HG03558 (cell line): ENCODE results near the gene SPCS1.

Experiments
- ATAC-seq: cut with Tn5 transposase; IDR thresholded peaks from one replicate; pipeline ENCODE4 v1.9.1; 2021; ENCODE audit warnings: moderate number of reproducible peaks; ENCODE audit not compliant: unreplicated experiment; ENCODE audit errors: extremely low read depth

The SPCS1 gene

GRCh38 chr3:52693071-52693470, 12.8 kb upstream of the SPCS1 start:
- no peak for ATAC-seq

DNA sequence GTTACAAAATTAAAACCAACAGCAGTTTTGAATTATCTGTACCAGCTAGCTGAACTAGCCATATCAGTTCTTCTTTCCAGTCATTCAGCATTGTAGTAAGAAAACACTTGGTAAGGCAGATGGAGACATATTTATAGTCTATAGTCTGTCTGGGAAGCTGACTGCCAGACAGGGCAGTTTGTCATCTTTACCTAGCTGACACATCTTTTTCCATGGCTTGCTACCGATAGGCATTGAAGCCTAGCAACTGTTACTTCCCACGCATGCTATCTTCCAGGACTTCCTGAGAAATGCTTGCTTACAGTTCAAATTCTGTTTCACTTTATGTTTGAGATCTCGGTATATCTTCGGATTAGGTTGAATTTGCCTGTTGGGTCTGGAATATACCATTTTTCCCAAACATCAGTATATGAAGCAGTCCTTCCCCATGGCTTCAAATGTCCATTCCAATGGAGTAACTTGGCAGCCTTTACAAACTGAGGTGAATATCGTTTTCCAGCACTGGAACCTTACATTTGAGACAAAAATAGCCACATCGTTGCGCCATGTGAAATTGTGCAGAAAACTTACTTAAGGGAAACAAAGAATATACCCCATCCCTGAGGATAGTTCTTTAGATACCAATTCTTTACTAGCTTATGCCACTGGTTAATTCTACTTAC, 11.2 kb upstream of the SPCS1 start:
- ATAC-seq, result no peak

DNA sequence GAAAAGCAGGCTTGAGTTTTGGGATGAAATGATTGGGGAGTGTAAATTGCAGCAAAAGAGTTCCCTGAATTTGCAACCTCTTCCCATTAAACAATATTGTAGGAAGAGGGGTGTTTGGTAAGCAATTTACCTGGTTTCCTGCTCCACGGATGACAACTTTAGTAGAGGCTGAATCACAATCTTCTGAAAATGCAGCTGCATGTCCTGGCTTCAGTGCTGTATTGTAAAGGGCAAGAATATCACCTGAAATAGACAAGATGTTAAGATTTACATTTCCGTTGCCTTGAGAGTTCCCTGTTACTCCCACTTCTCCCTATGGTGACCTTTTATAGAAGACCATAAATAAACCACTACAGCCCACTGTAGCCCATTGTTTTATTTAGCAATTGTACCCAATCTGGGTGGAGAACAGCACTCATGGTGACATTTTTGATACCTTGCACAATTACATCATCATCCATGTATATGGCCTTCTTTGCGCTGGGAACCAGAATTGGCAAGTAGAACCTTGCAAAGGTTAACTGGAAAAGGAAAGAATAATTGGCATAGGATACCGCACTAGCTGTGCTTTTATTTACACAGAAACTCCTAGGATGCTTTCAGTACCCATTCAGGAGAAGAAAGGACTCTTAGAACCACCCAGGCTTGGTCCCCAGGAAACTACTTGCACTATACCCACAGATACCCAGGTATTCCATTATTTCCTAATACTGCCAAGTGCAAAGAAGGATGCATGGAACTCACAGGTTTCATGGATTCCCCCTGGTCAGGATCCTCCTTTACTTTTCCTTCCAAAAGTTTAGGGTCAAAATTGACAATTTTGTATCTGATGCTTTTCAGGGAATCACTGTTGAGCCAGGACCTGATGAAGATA, 9.9 kb upstream of the SPCS1 start:
- no peak for ATAC-seq

GRCh38 chr3:52696830-52697631, 8.9 kb upstream of the SPCS1 start:
- ATAC-seq, result no peak

GRCh38 chr3:52697632-52697965, 8.3 kb upstream of the SPCS1 start:
- ATAC-seq, result no peak

DNA sequence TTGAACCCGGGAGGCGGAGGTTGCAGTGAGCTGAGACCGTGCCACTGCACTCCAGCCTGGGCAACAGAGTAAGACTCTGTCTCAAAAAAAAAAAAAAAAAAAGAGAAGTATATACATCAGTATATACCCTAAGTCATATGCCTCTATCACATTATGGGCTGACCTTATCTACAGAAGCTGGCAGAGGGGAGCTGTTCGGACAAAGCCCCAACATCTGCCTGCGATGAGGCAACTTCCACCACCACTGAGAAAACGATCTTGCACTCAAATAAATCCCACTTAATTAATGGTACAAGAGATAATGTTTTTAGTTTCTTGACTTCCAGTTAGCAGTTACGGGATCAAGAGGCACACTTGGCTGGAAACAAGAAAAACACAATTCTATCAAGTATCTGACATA, 2.6 kb upstream of the SPCS1 start:
- ATAC-seq, result no peak

DNA sequence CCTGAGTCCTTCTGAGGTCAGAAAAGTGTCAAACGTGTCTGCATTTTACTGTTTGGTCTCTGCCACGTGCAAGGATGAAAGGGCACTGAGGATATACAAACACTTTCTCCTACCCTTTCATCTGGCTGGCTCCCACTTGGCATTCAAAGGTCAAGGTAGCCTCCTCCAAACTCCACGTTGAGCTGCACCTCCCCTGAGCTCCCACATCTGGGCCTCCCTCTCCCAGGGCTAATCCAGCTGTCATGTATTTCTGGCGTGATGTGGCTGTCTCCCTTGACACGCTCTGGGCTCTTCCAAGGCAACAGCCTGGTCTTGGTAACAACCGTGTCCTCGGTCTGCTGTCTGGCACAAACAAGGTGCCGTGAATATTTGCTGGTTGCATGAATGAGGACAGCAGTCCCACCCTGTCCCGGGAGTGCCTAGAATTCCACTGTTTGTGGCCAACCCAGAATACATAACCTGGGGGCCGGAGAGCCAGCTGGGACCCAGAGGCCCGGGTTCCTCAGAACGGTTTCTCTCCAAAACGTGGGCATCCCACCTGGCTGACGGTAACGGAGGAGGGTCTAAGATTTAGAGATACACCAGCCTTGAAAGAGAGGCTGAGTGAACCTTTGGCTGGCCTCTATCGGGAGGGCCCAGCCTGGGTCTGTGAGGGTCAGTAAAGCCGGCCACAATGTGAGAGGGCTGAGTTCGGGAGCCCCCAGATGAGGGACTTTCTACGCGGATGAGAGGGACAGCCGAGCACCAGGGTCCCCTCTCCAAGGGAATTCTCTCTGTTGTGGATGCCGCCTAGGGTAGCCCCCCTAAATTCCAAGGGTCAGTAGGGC, 1.1 kb upstream of the SPCS1 start:
- ATAC-seq, result no peak

GRCh38 chr3:52705438-52705687, 543 bp upstream of the SPCS1 start:
- ATAC-seq, result no peak

DNA sequence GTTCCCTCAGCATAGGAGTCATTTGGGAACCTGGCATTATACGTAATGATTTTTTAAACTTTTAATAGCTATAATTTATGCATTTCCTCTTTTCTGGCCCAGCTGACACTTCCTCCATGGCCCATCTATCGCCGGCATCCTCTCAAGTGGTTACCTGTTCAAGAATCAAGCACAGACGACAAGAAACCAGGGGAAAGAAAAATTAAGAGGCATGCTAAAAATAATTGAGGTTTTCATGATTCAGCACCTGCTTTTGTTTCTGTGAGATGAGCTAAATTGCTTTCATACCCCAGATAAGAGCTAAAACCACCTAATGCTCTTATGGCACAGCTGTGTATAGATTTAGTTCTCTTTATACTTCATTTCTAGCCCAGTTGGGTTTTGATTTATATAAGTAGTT, 1.7 kb downstream of the SPCS1 start:
- ATAC-seq, result no peak

- ATAC-seq, result no peak
Measured at GRCh38 chr3:52710512-52710911, 4.6 kb downstream of the SPCS1 start.

DNA sequence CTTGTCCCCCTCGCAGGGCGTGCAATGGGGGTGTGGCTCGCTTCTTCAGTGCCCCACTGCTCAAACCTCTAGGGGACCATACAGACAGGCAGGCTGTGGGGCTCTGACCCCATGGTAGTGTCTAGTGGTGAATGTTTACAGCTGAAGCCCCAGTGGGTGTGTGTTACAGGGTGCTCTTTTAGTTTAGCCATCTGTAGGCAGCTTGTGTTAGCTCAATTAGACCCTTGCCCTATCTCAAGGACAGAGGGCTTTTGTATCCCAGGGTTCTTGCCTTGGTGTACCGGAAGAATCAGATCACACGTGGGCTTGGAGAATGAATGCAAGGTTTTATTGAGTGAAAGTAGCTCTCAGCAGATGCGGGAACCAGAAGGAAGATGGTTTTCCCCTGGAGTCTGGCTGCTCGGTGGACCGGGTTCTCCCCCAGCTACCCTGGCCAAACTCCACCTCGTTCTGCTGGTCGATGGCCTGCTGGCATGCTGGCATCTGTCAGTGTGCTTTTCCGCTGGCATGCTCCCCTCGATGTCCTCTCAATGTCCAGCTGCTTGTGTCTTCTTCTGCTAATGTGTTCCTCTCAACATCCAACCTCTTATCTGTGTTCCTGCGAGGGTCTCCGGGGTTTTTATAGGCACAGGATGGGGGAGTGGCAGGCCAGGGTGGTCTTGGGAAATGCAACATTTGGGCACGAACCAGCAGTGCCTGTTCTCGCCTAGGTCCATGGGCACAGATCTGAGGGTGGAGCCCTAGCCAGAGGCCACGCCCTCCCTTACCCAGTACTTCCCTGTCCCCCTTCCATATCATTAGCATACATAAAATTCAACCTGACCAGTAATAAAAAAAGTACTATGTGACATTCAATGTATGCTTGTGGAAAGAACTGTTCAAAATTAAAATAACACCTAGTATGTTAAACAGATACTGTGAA, 6.6 kb downstream of the SPCS1 start:
- no peak for ATAC-seq

DNA sequence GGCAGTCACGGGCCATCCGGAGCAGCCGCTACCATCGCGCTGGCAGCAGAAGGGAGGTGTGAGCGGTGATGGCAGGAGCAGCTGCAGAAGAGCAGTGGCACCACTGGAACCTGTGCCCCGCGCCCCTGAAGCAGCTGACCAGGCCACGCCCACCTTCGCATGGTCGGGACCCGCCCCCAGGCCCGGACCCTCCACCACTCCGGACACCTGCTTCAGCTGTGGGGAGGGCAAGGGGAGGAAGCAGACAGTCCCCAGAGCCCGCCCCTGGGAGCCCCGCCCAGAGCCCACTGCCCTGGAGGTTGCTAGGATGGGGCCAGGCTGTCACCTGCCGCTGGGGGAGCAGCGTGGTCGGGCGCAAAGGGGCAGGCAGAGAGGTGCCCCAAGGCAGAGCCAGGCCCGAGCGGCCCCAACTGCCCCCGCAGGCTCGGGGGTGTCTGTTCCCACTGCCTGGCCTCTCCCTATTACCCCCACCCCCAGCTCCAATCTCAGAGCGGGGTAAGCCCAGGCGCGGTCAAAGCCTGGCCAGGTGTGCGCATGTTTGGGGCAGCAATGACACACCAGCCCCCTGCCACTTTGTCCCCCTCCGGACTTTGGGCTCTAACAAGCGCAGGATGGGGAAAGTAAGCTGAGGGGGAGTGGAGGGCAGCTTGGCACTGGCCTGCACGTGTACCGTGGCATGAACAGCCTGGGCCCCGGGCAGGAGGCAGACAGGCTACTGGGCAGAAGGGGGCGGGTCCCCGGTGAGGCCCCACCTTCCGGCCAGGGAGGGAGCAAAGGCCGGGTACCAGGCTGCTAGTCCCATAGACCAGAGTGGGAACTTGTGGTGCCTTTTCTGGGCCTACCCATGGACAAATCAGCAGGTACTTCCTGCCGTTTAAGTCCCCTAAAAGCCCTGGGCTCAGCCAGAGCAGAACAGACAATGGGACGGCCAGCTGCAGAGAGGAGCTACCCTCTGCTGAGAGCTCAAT, 8.7 kb downstream of the SPCS1 start:
- no peak for ATAC-seq

DNA sequence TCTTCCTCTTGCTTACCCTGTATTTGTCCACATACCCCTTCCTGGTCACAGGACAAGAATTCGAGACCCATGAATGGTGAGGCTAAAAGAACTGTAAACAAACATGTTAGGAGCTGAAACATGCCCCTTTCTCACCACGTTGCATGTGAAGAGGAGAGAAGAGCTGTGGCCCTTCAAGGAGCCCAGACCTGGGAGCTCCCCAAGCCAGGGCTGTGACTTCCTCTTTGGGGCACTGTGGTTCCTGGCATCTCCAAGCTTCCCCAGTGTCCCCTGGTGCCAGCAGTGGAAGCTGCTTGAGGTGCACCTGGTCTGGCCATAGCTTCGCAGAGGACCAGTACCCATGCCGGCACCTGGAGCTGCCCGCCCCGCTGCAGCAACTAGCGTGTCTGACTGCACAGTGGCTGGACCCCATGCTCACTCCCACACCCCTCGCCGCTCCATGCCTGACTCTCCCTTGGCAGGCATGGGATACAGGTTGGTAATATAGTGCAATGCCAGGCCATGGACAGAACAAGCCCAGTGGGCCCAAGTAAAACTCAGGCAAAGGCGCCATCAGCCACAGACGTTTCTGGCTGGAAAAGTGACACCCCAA, 9.9 kb downstream of the SPCS1 start:
- no peak for ATAC-seq

DNA sequence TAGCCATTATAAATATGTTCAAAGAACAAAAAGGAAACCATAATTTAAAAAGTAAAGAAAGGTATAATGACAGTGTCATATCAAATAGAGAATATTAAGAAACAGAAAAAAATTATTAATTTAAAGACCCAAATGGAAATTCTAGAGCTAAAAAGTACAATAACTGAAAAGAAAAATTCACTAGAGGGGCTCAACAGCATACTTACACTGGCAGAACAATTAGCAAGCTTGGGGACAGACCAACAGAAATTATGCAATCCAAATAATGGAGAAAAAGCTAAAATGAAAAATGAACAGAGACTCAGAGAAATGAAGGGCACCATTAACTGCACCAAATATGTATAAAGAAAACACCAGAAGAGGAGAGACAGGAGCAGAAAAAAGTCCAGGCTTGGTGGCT, 13.7 kb downstream of the SPCS1 start:
- no peak for ATAC-seq

GRCh38 chr3:52721002-52721729, 15.3 kb downstream of the SPCS1 start:
- ATAC-seq, result no peak

- no peak for ATAC-seq
Measured at GRCh38 chr3:52721730-52722008, 15.8 kb downstream of the SPCS1 start.

DNA sequence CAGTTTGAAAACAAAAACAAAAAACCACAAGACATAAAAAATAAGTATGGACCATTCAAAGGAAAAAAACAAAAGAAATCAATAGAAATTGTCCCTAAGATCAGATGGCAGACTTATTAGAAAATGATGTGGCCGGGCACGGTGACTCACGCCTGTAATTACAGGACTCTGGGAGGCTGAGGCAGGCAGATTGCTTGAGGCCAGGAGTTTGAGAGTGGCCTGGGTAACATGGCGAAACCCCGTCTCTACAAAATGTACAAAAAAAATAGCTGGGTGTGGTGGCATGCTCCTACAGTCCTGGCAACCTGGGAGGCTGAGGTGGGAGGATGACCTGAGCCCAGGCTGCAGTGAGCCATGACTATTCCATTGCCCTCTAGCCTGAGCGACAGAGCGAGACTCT, 16.6 kb downstream of the SPCS1 start:
- no peak for ATAC-seq

GRCh38 chr3:52723935-52724334, 18.0 kb downstream of the SPCS1 start:
- ATAC-seq, result no peak
